ENCODE results near the gene ELFN2.

DNA sequence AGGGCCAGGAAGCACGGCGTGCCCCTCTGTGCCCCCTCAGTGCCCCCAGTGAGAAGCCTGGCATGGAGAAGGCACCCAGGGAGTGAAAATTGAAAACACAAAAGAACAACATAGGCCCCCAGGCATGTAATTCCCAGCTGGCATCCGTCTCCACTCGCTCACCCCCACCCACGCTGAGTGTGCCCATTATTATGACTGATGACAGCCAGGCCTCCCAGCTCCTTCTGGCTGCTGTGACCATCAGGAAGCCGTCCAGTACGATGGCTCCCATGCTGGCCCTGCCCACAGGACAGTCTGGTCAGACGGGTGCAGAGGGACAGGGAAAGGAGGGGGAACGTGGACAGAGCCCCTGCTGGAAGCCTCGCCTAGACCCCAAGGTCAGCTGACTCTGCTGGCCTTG lies 30.1 kb downstream of the ELFN2 start:
- TF ChIP-seq TAF1 (IDR thresholded peaks at IDR 0.05; ENCODE audit: low read depth) (no peak), CEBPB (IDR thresholded peaks at IDR 0.05) (no peak), FOXM1 (IDR thresholded peaks at IDR 0.05; ENCODE audit: borderline replicate concordance, low read depth) (no peak), EP300 (IDR thresholded peaks at IDR 0.05; ENCODE audit: borderline replicate concordance) (no peak), CREB1 (IDR thresholded peaks at IDR 0.05; ENCODE audit: low read depth) (no peak), EGR1 (IDR thresholded peaks at IDR 0.05) (no peak), NFIC (IDR thresholded peaks at IDR 0.05) (no peak), ZBTB7A (IDR thresholded peaks at IDR 0.05; ENCODE audit: low read depth) (no peak), YY1 (IDR thresholded peaks at IDR 0.05; ENCODE audit: low read depth) (no peak), RAD21 (IDR thresholded peaks at IDR 0.05; ENCODE audit: low read depth) (no peak)
- TF ChIP-seq, protein P1, sequence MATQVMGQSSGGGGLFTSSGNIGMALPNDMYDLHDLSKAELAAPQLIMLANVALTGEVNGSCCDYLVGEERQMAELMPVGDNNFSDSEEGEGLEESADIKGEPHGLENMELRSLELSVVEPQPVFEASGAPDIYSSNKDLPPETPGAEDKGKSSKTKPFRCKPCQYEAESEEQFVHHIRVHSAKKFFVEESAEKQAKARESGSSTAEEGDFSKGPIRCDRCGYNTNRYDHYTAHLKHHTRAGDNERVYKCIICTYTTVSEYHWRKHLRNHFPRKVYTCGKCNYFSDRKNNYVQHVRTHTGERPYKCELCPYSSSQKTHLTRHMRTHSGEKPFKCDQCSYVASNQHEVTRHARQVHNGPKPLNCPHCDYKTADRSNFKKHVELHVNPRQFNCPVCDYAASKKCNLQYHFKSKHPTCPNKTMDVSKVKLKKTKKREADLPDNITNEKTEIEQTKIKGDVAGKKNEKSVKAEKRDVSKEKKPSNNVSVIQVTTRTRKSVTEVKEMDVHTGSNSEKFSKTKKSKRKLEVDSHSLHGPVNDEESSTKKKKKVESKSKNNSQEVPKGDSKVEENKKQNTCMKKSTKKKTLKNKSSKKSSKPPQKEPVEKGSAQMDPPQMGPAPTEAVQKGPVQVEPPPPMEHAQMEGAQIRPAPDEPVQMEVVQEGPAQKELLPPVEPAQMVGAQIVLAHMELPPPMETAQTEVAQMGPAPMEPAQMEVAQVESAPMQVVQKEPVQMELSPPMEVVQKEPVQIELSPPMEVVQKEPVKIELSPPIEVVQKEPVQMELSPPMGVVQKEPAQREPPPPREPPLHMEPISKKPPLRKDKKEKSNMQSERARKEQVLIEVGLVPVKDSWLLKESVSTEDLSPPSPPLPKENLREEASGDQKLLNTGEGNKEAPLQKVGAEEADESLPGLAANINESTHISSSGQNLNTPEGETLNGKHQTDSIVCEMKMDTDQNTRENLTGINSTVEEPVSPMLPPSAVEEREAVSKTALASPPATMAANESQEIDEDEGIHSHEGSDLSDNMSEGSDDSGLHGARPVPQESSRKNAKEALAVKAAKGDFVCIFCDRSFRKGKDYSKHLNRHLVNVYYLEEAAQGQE (IDR thresholded peaks at IDR 0.05; ENCODE audit: low read depth), result no peak
- TF ChIP-seq, protein P2, sequence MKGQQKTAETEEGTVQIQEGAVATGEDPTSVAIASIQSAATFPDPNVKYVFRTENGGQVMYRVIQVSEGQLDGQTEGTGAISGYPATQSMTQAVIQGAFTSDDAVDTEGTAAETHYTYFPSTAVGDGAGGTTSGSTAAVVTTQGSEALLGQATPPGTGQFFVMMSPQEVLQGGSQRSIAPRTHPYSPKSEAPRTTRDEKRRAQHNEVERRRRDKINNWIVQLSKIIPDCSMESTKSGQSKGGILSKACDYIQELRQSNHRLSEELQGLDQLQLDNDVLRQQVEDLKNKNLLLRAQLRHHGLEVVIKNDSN (IDR thresholded peaks at IDR 0.05), result no peak
- TF ChIP-seq, protein P3, sequence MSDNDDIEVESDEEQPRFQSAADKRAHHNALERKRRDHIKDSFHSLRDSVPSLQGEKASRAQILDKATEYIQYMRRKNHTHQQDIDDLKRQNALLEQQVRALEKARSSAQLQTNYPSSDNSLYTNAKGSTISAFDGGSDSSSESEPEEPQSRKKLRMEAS (IDR thresholded peaks at IDR 0.05), result no peak

All from Ishikawa (cell line).